ENCODE measurements around the gene PODN. TPM values are rescaled to one million over a fixed set of nuclear protein-coding genes. Genes with fewer than 3 reads are reported as not detected.
A peak's percentile ranks its signal among the peaks of the same experiment; 100 is the strongest.

The PODN gene
- total RNA-seq, 2 donors from 2014 or later, result 35.8 to 123 TPM

GRCh38 chr1:53060579-53060978 is 1.4 kb upstream of the PODN start:
- peaks cover 0 to 21% of the 10 kb centered on the region in 2 donors for H3K27me3 ChIP-seq
- TF ChIP-seq POLR2A (IDR thresholded peaks at IDR 0.05) (no peak), CTCF (IDR thresholded peaks at IDR 0.05) (no peak)
- 75 to 86% methylated on average over 1 of the region's 1 CpG for WGBS, 2 donors
- no peak overlapping the region for H3K4me3 ChIP-seq
- DNase-seq, result peak in 1 of 4 donors; percentile 45
- H3K9me3 ChIP-seq, result no peaks in the 10 kb centered on the region
- intact Hi-C loops (cut with DNase I), result no loop called here
- no peak for ATAC-seq
- H3K36me3 ChIP-seq (replicated peaks in 1 of 2; ENCODE audit: insufficient read depth in 1 of 2, low read depth in 2 of 2), result no peaks in the 10 kb centered on the region
- no peak overlapping the region for H3K27ac ChIP-seq
- H3K4me1 ChIP-seq, result peaks cover 18% of the 10 kb centered on the region

- Histone ChIP-seq H3K36me3 (replicated peaks in 1 of 2; ENCODE audit: insufficient read depth in 1 of 2, low read depth in 2 of 2) (no peaks in the 10 kb centered on the region), H3K4me3 (no peak overlapping the region), H3K27ac (no peak overlapping the region), H3K4me1 (peaks cover 18% of the 10 kb centered on the region), H3K27me3 (peaks cover 0 to 21% of the 10 kb centered on the region in 2 donors), H3K9me3 (no peaks in the 10 kb centered on the region)
- no peak for ATAC-seq
- TF ChIP-seq POLR2A (IDR thresholded peaks at IDR 0.05), result no peak
- no peak for TF ChIP-seq CTCF (IDR thresholded peaks at IDR 0.05)
- 51 to 53% methylated on average over 13 to 19 of the region's 19 CpGs for WGBS, 2 donors
- intact Hi-C loops (cut with DNase I), result no loop called here
- no peak for DNase-seq
These were observed 722 bp upstream of the PODN start for GRCh38 chr1:53061123-53061858.

GRCh38 chr1:53062708-53063591 is 937 bp downstream of the PODN start:
- no peak for TF ChIP-seq POLR2A (IDR thresholded peaks at IDR 0.05)
- TF ChIP-seq CTCF (IDR thresholded peaks at IDR 0.05), result no peak
- H3K27ac ChIP-seq, result no peak overlapping the region
- peaks cover 0 to 21% of the 10 kb centered on the region in 2 donors for H3K27me3 ChIP-seq
- peaks cover 18% of the 10 kb centered on the region for H3K4me1 ChIP-seq
- peak overlapping the region in 1 of 2 donors; percentile 4 for H3K4me3 ChIP-seq
- intact Hi-C loops (cut with DNase I), result no loop called here
- 17 to 50% methylated on average over 15 to 59 of the region's 61 CpGs for WGBS, 2 donors
- ATAC-seq (no peak), DNase-seq (peak in 1 of 4 donors; percentile 7)
- no peaks in the 10 kb centered on the region for H3K9me3 ChIP-seq
- H3K36me3 ChIP-seq (replicated peaks in 1 of 2; ENCODE audit: insufficient read depth in 1 of 2, low read depth in 2 of 2), result no peaks in the 10 kb centered on the region

- no peak for TF ChIP-seq CTCF (IDR thresholded peaks at IDR 0.05)
- TF ChIP-seq POLR2A (IDR thresholded peaks at IDR 0.05), result no peak
- Histone ChIP-seq H3K4me1 (peaks cover 18% of the 10 kb centered on the region), H3K27ac (no peak overlapping the region), H3K4me3 (no peak overlapping the region), H3K27me3 (peaks cover 0 to 21% of the 10 kb centered on the region in 2 donors), H3K36me3 (replicated peaks in 1 of 2; ENCODE audit: insufficient read depth in 1 of 2, low read depth in 2 of 2) (no peaks in the 10 kb centered on the region), H3K9me3 (no peaks in the 10 kb centered on the region)
- intact Hi-C loops (cut with DNase I), result no loop called here
- WGBS, 2 donors, result 83 to 93% methylated on average over 9 of the region's 9 CpGs
- DNase-seq (no peak), ATAC-seq (no peak)
These were observed 1.9 kb downstream of the PODN start for GRCh38 chr1:53063744-53064515.

Data from body of pancreas (tissue), 4 donors.